Activated naive CD8-positive, alpha-beta T cell treated with anti-CD3 and anti-CD28 coated beads for 36 hours (primary cell): ENCODE measurements around the gene SF3A2. TPM values are rescaled to one million over a fixed set of nuclear protein-coding genes. Genes with fewer than 3 reads are reported as not detected.

Experiments
- DNase-seq: peaks from one replicate; pipeline ENCODE4 v3.0.0; 2021
- H3K27ac Mint-ChIP-seq: one replicate; pipeline ENCODE4 v1.8.0; 2022; ENCODE audit warnings: mild to moderate bottlenecking, moderate library complexity, mixed read lengths
- H3K27me3 Mint-ChIP-seq: one replicate; pipeline ENCODE4 v1.8.0; 2022; ENCODE audit warnings: mild to moderate bottlenecking, mixed read lengths
- H3K36me3 Mint-ChIP-seq: one replicate; pipeline ENCODE4 v1.8.0; 2021; ENCODE audit warnings: mild to moderate bottlenecking, mixed read lengths
- H3K4me1 Mint-ChIP-seq: one replicate; pipeline ENCODE4 v1.8.0; 2021; ENCODE audit warnings: mixed read lengths
- H3K4me3 Mint-ChIP-seq: one replicate; pipeline ENCODE4 v1.8.0; 2022; ENCODE audit warnings: mild to moderate bottlenecking, moderate library complexity, mixed read lengths
- H3K9me3 Mint-ChIP-seq: one replicate; pipeline ENCODE4 v1.8.0; 2022; ENCODE audit warnings: mixed read lengths
- total RNA-seq, 2 experiments: library from RNA; stranded (reverse); gene quantifications; one replicate each; pipeline ENCODE4 v1.2.3, GENCODE V29; 2021

SF3A2 gene
- total RNA-seq, 2 experiments from 2014 or later = 160 to 162 TPM

DNA sequence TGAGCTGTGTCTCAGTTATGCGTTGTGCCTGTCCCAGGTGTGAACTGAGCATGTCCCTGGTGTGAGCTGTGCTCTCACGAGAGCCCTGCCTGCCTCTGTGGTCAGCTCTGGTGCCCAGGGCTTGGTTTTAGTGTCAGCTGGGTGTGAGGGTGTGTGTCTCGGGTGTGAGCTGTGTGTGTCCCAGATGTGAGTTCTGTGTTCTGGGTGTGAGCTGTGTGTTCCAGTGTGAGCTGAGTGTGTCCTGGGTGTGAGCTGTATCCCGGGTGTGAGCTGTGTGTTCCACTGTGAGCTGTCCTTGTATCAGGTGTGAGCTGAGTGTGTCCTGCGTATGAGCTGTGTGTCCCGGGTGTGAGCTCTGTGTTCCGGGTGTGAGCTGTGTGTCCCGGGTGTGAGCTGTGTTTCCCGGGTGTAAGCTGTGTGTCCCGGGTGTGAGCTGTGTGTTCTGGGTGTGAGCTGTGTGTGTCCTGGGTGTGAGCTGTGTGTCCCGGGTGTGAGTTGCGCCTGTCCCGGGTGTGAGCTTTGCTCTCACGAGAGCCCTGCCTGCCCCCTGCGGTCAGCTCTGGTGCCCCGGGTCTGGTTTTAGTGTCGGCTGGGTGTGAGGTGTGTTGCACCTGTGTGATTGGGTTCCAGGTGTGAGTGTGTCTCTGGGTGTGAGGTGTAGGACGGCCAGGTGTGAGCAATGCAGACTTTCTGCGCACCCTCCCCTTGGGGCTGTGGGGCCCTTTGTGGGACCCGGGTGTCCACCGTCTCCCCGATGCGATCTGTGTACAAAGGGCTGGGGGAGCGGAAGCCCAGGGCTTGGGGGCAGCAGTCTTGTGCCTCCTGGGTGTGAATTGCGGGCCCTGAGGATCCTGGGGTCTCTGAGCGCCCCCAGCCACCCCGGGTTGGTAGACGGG is 52.4 kb downstream of the SF3A2 start:
- H3K27me3 Mint-ChIP-seq = peaks cover 13% of the 10 kb centered on the region
- H3K9me3 Mint-ChIP-seq = no peaks in the 10 kb centered on the region
- H3K4me1 Mint-ChIP-seq = peaks cover 19% of the 10 kb centered on the region
- DNase-seq = no peak
- H3K4me3 Mint-ChIP-seq = peak overlapping the region; percentile 81
- H3K27ac Mint-ChIP-seq = no peak overlapping the region
- H3K36me3 Mint-ChIP-seq = no peaks in the 10 kb centered on the region

DNA sequence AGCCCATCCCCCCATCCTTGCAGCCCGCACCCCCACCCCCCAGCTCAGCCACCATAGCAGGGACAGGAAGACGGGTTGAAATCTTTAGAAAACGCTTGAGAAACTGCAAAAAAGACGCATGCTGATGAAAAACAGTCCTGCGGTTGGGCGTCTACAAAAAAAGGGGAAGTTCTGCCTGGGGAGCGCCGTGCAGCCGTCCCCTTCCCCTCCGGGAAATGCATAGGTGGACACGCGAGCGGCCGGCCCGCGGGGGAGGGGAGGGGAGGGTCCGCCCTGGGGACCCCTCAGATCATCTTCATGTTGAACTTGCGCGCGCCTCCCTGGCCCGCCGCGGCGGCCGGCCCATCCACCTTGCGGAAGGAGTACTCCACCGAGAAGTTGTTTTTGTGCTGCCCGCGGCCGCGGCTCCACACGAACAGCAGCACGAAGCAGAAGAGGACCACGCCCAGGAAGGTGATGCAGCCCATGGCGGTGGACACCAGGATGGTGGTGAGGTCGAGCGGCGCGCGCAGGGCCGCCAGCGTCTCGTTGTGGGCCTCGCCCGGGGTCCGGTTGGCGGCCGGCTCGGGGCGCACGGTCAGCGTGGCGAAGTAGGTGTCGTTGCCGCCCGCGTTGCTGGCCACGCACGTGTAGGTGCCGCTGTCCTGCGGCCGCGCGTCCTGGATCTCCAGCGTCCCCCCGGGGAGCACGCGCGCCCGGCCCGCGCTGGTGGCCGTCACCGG is 53.3 kb downstream of the SF3A2 start:
- no peaks in the 10 kb centered on the region for H3K36me3 Mint-ChIP-seq
- H3K9me3 Mint-ChIP-seq = no peaks in the 10 kb centered on the region
- peaks cover 13% of the 10 kb centered on the region for H3K27me3 Mint-ChIP-seq
- H3K4me1 Mint-ChIP-seq = peaks cover 19% of the 10 kb centered on the region
- DNase-seq = peak; percentile 49
- peak overlapping the region; percentile 81 for H3K4me3 Mint-ChIP-seq
- H3K27ac Mint-ChIP-seq = peak overlapping the region; percentile 45

DNA sequence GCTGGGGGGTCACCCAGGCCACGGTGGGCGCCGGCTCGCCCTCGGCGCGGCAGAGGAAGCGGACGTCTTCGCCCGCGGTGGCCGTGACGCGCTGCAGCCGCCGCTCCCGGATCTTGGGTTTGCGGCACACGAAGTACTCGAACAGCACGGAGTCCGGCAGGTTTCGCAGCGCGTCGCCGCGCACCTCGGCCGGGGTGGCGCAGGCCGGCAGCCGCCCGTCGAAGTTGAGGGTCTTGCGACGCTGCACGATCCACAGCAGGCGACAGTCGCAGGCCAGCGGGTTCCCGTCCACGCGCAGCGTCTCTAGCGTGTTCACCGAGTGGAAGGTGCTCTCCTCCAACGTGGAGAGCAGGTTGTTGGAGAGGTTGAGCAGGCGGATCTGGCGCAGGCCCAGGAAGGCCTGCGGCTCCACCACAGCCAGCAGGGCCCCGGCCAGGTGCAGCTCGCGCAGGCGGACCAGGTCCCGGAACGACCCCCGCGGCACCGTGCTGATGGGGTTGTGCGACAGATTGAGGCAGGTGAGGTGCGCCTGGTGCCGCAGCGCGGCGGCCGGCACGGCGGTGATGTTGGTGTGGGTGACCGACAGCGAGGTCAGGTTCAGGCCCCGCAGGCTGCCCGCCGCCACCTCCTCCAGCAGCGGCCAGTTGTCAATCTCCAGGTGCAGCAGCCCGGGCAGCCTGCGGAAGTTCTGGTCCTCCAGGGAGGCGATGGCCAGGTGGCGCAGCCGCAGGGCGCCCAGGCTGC is 54.0 kb downstream of the SF3A2 start:
- H3K27me3 Mint-ChIP-seq = peaks cover 13% of the 10 kb centered on the region
- no peak overlapping the region for H3K27ac Mint-ChIP-seq
- H3K4me3 Mint-ChIP-seq = peak overlapping the region; percentile 70
- no peak for DNase-seq
- no peaks in the 10 kb centered on the region for H3K9me3 Mint-ChIP-seq
- H3K36me3 Mint-ChIP-seq = no peaks in the 10 kb centered on the region
- H3K4me1 Mint-ChIP-seq = peaks cover 19% of the 10 kb centered on the region

DNA sequence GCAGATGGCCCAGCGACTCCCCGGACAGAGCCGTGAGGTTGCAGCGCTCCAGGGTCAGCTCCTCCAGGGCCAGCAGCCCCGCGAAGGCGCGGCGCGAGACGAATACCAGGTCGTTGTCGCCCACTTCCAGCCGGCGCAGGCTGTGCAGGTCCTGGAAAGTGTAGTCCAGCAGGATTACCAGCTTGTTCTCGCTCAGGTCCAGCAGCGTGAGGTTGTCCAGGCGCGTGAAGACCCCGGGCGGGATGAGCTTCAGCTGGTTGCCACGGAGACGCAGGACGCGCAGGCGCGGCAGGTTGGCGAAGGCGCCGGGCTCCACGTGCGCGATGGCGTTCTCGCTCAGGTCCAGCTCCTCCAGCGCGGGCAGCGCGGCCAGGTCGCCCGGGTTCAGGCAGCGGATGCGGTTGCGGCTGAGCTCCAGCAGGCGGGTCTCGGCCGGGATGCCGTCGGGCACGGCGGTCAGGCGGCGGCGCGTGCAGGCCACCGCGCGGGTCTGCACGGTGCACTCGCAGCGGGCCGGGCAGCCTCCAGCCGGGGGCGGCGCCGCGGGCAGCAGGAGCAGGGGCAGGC is 54.6 kb downstream of the SF3A2 start:
- peaks cover 13% of the 10 kb centered on the region for H3K27me3 Mint-ChIP-seq

DNA sequence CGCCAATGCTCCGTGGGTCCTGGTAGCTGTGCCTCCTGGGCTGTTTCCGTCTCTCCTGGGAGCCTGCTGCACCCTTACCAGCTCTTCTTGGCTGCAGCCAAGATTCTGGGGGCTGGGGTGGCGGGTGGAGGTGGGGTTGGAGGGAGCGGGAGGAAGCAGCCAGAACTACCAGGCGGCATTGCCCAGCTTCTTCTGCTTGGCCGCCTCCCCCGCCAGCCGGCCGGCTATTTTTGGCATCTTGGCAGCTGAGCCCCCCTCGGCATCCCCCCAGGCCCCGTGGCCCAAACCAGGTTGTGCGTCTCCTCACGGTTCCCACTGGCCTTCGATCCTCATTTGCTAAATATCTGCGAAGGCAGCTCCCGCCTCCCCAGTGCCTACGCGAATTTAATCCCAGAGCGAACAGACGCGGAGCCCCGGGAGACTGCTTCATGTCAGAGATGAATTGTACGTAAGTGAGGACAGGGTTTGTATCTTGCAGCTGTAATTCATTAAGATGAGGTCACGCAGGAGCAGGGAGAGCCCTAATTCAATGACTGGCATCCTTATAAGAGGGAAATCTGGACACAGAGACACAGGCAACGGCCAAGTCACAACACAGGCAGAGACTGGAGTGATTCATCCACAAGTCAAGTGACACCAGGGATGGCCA is 58.2 kb downstream of the SF3A2 start:
- no peaks in the 10 kb centered on the region for H3K36me3 Mint-ChIP-seq
- peaks cover 5% of the 10 kb centered on the region for H3K4me1 Mint-ChIP-seq
- no peak overlapping the region for H3K27ac Mint-ChIP-seq
- H3K4me3 Mint-ChIP-seq = no peak overlapping the region
- no peaks in the 10 kb centered on the region for H3K9me3 Mint-ChIP-seq
- no peak for DNase-seq
- peaks cover 1% of the 10 kb centered on the region for H3K27me3 Mint-ChIP-seq

More for the DNA sequence above, 54.6 kb downstream of the SF3A2 start:
- Mint-ChIP-seq H3K4me1 (peaks cover 19% of the 10 kb centered on the region), H3K4me3 (no peak overlapping the region), H3K36me3 (no peaks in the 10 kb centered on the region), H3K27ac (no peak overlapping the region), H3K9me3 (no peaks in the 10 kb centered on the region)
- no peak for DNase-seq

DNA sequence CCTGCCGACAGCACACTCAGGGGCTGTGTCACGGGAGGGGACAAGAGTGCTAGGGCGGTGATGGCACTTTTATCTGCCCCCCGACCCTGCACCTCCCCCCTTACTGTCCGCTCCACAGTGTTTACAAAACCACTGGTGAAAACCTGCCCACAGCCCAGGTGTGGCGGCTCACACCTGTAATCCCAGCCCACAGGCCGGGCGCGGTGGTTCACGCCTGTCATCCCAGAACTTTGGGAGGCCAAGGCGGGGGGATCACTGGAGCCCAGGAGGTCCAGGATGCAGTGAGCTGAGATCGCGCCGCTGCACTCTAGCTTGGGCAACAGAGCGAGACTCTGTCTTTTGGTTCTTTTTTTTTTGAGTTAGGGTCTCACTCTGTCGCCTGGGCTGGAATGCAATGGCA is 59.5 kb downstream of the SF3A2 start:
- no peak for DNase-seq
- Mint-ChIP-seq H3K27ac (no peak overlapping the region), H3K36me3 (no peaks in the 10 kb centered on the region)

More for the DNA sequence above, 59.5 kb downstream of the SF3A2 start:
- no peaks in the 10 kb centered on the region for H3K27me3 Mint-ChIP-seq
- no peak overlapping the region for H3K4me3 Mint-ChIP-seq
- H3K4me1 Mint-ChIP-seq = peaks cover 5% of the 10 kb centered on the region
- no peaks in the 10 kb centered on the region for H3K9me3 Mint-ChIP-seq

Other genes with a start within 250 kb of the SF3A2 start
- 10 to 100 TPM; 22.1 to 26.2 TPM for gene BTBD2, start 221.1 kb upstream of the SF3A2 start, total RNA-seq
- gene MKNK2, start 185.6 kb upstream of the SF3A2 start, total RNA-seq = 100 to 1,000 TPM; 230 to 232 TPM
- gene MOB3A, start 140.5 kb upstream of the SF3A2 start, total RNA-seq = 100 to 1,000 TPM; 147 to 153 TPM
- 10 to 100 TPM; 12.4 to 12.6 TPM for gene IZUMO4, start 139.9 kb upstream of the SF3A2 start, total RNA-seq
- 10 to 100 TPM; 92.0 to 96.0 TPM for gene AP3D1, start 85.3 kb upstream of the SF3A2 start, total RNA-seq
- 10 to 100 TPM; 71.8 to 75.1 TPM for gene DOT1L, start 72.9 kb upstream of the SF3A2 start, total RNA-seq
- gene PLEKHJ1, start 495 bp upstream of the SF3A2 start, total RNA-seq = 10 to 100 TPM; 82.7 to 84.6 TPM
- gene AMH, start 12.5 kb downstream of the SF3A2 start, total RNA-seq = 1 to 10 TPM; 7.4 to 10.0 TPM
- gene JSRP1, start 19.6 kb downstream of the SF3A2 start, total RNA-seq = under 1 TPM; 0.45 to 0.50 TPM
- gene PEAK3, start 45.4 kb downstream of the SF3A2 start, total RNA-seq = not detected
- gene LINGO3, start 71.3 kb downstream of the SF3A2 start, total RNA-seq = under 1 TPM in 1 of 2 experiments, not detected in 1; 0.28 TPM
- gene LSM7, start 91.8 kb downstream of the SF3A2 start, total RNA-seq = 100 to 1,000 TPM; 175 to 187 TPM
- 10 to 100 TPM; 47.1 to 53.2 TPM for gene SPPL2B, start 91.9 kb downstream of the SF3A2 start, total RNA-seq
- gene TMPRSS9, start 123.4 kb downstream of the SF3A2 start, total RNA-seq = not detected
- gene TIMM13, start 190.8 kb downstream of the SF3A2 start, total RNA-seq = 100 to 1,000 TPM; 179 to 184 TPM
- 100 to 1,000 TPM; 105 to 107 TPM for gene LMNB2, start 220.1 kb downstream of the SF3A2 start, total RNA-seq
- 10 to 100 TPM; 83.0 to 97.2 TPM for gene GADD45B, start 239.3 kb downstream of the SF3A2 start, total RNA-seq